ENCODE measurements around the gene MAPRE3.

- TF ChIP-seq ZNF274 (IDR thresholded peaks at IDR 0.05; ENCODE audit: low read depth, low read length) = no peak
- no peak for TF ChIP-seq YY1 (IDR thresholded peaks at IDR 0.05; ENCODE audit: insufficient read depth, insufficient read length)
These were observed 2.4 kb upstream of the MAPRE3 start for GRCh38 chr2:26968001-26968400.

All from NT2/D1 (cell line).